DOHH2 (cell line): ENCODE results near the gene CGN.

ENCODE experiments used
- H3F3A ChIP-seq: fragments of 200-600 bp; sonication (generic), shearing (Covaris generic); 2 replicates; pipeline ENCODE4 v1.6.0; 2016; ENCODE audit warnings: antibody characterized with exemption, mild to moderate bottlenecking; ENCODE audit not compliant: control insufficient read depth, insufficient read depth
- H3K27ac ChIP-seq: fragments of 200-600 bp; sonication (generic); 2 replicates; pipeline ENCODE4 v1.5.1; 2014; ENCODE audit warnings: low read depth, mild to moderate bottlenecking, low read length, moderate library complexity
- H3K27me3 ChIP-seq: fragments of 200-600 bp; sonication (generic); 2 replicates; pipeline ENCODE4 v1.6.1; 2014; ENCODE audit warnings: mild to moderate bottlenecking, low read length, mixed read lengths; ENCODE audit not compliant: control insufficient read depth
- H3K36me3 ChIP-seq: fragments of 200-600 bp; sonication (generic); 2 replicates; pipeline ENCODE4 v1.6.1; 2014; ENCODE audit warnings: mild to moderate bottlenecking, low read length, moderate library complexity, mixed read lengths; ENCODE audit not compliant: control insufficient read depth
- H3K4me1 ChIP-seq: fragments of 200-600 bp; sonication (generic); 2 replicates; pipeline ENCODE4 v1.6.1; 2014; ENCODE audit warnings: mild to moderate bottlenecking, low read length, mixed read lengths; ENCODE audit not compliant: control insufficient read depth
- H3K4me2 ChIP-seq: fragments of 200-600 bp; sonication (generic); 2 replicates; pipeline ENCODE4 v1.6.0; 2014; ENCODE audit warnings: mild to moderate bottlenecking, low read length, moderate library complexity
- H3K4me3 ChIP-seq: fragments of 200-600 bp; sonication (generic); 2 replicates; pipeline ENCODE4 v1.5.1; 2014; ENCODE audit warnings: mild to moderate bottlenecking, low read length, mixed read lengths
- H3K79me2 ChIP-seq: fragments of 200-600 bp; sonication (generic); 2 replicates; pipeline ENCODE4 v1.6.1; 2014; ENCODE audit warnings: mild to moderate bottlenecking, low read length, mixed read lengths; ENCODE audit not compliant: control insufficient read depth
- H3K9me2 ChIP-seq: fragments of 200-600 bp; sonication (generic); replicated peaks from 2 replicates; pipeline ENCODE4 v1.6.1; 2014; ENCODE audit warnings: mild to moderate bottlenecking, low read length, mixed read lengths; ENCODE audit not compliant: control insufficient read depth
- H3K9me3 ChIP-seq: fragments of 200-600 bp; sonication (generic); 2 replicates; pipeline ENCODE4 v1.6.1; 2014; ENCODE audit warnings: antibody characterized with exemption, low read length, mixed read lengths; ENCODE audit not compliant: control insufficient read depth, insufficient read depth
- H4K20me1 ChIP-seq: fragments of 200-600 bp; sonication (generic); 2 replicates; pipeline ENCODE4 v1.6.0; 2014; ENCODE audit warnings: low read depth, mild to moderate bottlenecking, antibody characterized with exemption, low read length, moderate library complexity; ENCODE audit not compliant: control insufficient read depth, insufficient read depth
- EZH2phosphoT487 ChIP-seq: fragments of 200-600 bp; sonication (generic); IDR thresholded peaks from 2 replicates; pipeline ENCODE4 v1.6.1; 2017; ENCODE audit warnings: borderline replicate concordance, mild to moderate bottlenecking, antibody characterized with exemption, low read length, moderate library complexity, mixed read lengths
- TF ChIP-seq, protein P1 (sequence below): fragments of 200-600 bp; sonication (generic); IDR thresholded peaks from one replicate; pipeline ENCODE4 v1.5.1; 2014; ENCODE audit warnings: antibody characterized with exemption, mild to moderate bottlenecking, low read depth, low read length; ENCODE audit not compliant: poor library complexity, severe bottlenecking

CGN gene, protein sequence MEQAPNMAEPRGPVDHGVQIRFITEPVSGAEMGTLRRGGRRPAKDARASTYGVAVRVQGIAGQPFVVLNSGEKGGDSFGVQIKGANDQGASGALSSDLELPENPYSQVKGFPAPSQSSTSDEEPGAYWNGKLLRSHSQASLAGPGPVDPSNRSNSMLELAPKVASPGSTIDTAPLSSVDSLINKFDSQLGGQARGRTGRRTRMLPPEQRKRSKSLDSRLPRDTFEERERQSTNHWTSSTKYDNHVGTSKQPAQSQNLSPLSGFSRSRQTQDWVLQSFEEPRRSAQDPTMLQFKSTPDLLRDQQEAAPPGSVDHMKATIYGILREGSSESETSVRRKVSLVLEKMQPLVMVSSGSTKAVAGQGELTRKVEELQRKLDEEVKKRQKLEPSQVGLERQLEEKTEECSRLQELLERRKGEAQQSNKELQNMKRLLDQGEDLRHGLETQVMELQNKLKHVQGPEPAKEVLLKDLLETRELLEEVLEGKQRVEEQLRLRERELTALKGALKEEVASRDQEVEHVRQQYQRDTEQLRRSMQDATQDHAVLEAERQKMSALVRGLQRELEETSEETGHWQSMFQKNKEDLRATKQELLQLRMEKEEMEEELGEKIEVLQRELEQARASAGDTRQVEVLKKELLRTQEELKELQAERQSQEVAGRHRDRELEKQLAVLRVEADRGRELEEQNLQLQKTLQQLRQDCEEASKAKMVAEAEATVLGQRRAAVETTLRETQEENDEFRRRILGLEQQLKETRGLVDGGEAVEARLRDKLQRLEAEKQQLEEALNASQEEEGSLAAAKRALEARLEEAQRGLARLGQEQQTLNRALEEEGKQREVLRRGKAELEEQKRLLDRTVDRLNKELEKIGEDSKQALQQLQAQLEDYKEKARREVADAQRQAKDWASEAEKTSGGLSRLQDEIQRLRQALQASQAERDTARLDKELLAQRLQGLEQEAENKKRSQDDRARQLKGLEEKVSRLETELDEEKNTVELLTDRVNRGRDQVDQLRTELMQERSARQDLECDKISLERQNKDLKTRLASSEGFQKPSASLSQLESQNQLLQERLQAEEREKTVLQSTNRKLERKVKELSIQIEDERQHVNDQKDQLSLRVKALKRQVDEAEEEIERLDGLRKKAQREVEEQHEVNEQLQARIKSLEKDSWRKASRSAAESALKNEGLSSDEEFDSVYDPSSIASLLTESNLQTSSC

DNA sequence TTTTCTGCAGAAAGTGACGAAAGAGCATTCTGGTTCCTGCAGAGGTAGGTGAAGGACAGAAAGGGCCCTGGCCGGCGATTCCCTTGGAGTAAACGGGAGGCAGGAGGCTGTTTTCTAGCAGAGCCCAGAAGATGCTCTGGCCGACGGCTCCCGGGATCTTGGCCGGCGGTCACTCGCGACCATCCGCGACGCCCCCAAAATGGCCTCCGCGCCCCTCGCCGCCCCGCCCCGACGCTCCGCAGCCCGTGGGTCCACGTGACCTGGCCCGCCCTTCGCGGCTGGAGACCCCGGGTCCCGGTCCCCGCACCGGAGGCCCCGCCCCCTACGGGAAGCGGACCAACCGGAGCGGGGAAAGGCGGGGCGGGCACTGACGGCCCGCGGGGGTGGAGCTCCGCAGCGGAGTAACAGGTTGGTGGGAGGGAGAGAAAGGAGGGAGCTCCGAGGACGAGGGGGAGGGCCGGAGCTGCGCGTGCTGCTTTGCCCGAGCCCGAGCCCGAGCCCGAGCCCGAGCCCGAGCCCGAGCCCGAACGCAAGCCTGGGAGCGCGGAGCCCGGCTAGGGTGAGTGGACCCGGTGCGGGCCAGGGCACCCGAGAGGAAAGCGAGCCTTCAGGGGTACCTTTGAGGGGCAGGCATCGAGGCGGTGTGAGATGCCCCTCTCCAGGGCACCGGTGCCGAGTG lies at the start of gene CGN:
Gene CGN (plus strand): TSS at position 431 of the 679 bp plus-strand sequence. CDS start 7,133 bp downstream, outside the sequence.
- Histone ChIP-seq H3K27me3 (peaks cover 21% of the 10 kb centered on the region), H4K20me1 (no peaks in the 10 kb centered on the region), H3K4me1 (peaks cover 27% of the 10 kb centered on the region), H3K4me3 (peak within 1 kb of the TSS; percentile 80), H3F3A (peaks cover 7% of the 10 kb centered on the region; the same call in 1 of the 2 replicates), H3K36me3 (no peaks in the 10 kb centered on the region), H3K79me2 (no peaks in the 10 kb centered on the region), H3K27ac (no peak within 1 kb of the TSS), H3K4me2 (peak within 1 kb of the TSS; percentile 94), H3K9me2 (no peaks in the 10 kb centered on the region), H3K9me3 (no peaks in the 10 kb centered on the region)
- no peak for TF ChIP-seq EZH2phosphoT487
- TF ChIP-seq, protein P1, sequence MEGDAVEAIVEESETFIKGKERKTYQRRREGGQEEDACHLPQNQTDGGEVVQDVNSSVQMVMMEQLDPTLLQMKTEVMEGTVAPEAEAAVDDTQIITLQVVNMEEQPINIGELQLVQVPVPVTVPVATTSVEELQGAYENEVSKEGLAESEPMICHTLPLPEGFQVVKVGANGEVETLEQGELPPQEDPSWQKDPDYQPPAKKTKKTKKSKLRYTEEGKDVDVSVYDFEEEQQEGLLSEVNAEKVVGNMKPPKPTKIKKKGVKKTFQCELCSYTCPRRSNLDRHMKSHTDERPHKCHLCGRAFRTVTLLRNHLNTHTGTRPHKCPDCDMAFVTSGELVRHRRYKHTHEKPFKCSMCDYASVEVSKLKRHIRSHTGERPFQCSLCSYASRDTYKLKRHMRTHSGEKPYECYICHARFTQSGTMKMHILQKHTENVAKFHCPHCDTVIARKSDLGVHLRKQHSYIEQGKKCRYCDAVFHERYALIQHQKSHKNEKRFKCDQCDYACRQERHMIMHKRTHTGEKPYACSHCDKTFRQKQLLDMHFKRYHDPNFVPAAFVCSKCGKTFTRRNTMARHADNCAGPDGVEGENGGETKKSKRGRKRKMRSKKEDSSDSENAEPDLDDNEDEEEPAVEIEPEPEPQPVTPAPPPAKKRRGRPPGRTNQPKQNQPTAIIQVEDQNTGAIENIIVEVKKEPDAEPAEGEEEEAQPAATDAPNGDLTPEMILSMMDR: no peak

DNA sequence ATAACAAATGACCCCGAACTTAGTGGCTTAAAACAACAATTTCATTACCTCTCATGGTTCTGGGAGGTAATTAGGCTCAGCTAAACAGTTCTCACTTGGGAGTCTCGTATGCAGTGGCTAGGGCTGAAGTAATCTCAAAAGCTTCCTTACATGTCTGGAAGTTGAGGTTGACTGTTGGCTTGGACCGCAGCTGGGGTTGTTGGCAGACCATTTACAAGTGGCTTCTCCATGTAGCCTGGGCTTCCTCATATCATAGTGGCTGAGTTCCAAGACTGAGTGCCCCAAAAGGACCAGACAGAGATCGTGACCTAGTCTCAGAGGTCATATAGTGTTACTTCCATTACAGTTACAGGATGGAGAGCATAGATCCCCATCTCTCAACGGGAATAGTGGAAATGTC lies 49.5 kb upstream of the CGN start:
- H3K79me2 ChIP-seq: peaks cover 22% of the 10 kb centered on the region
- H3K4me2 ChIP-seq: no peak overlapping the region
- peaks cover 7% of the 10 kb centered on the region for H3K36me3 ChIP-seq
- no peaks in the 10 kb centered on the region for H3K9me3 ChIP-seq
- peaks cover 15% of the 10 kb centered on the region for H3K27me3 ChIP-seq
- H3K27ac ChIP-seq: no peak overlapping the region
- no peaks in the 10 kb centered on the region for H4K20me1 ChIP-seq
- H3F3A ChIP-seq: peaks cover 4% of the 10 kb centered on the region; the same call in 1 of the 2 replicates
- H3K9me2 ChIP-seq: no peaks in the 10 kb centered on the region; the same call in 1 of the 2 replicates
- TF ChIP-seq, protein P1: no peak
- TF ChIP-seq EZH2phosphoT487: no peak
- H3K4me3 ChIP-seq: no peak overlapping the region
- H3K4me1 ChIP-seq: peaks cover 19% of the 10 kb centered on the region

DNA sequence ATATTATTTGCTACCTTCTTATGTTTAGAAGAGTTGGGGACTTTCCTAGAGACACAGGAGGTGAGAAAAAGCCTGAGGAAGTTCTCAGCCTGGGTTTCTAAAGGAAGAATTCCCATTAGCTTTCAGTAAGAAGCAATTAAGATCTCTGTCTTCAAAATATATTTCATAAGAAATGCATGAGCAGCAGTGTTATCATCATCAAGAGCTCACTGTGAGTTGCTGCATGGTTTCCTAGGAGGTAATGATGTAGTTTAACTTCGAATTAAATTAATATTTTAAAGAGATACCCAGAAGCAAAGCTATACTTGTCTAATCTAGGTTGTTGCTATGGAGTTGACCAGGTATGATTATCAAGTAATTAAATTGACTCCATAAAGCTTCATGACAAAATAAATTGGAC lies 46.2 kb upstream of the CGN start:
- Histone ChIP-seq H3K27me3 (peaks cover 15% of the 10 kb centered on the region), H3K9me2 (no peaks in the 10 kb centered on the region; the same call in 1 of the 2 replicates), H3K9me3 (no peaks in the 10 kb centered on the region), H3K4me2 (no peak overlapping the region), H3F3A (no peaks in the 10 kb centered on the region), H3K27ac (no peak overlapping the region), H3K4me1 (peaks cover 4% of the 10 kb centered on the region), H3K4me3 (no peak overlapping the region), H3K36me3 (no peaks in the 10 kb centered on the region), H3K79me2 (no peaks in the 10 kb centered on the region), H4K20me1 (no peaks in the 10 kb centered on the region)
- TF ChIP-seq, protein P1: no peak
- TF ChIP-seq EZH2phosphoT487: no peak
